PC-3 (cell line): ENCODE data around the gene LATS1. TPM values are rescaled to one million over a fixed set of nuclear protein-coding genes. Genes with fewer than 3 reads are reported as not detected.

Experiments
- ATAC-seq: fragments of 200-7000 bp; cut with Tn5 transposase; 2 replicates; pipeline ENCODE4 v1.9.1; 2020; ENCODE audit warnings: mild to moderate bottlenecking, moderate library complexity
- BruUV-seq: library from RNA; stranded (reverse); fragments of 400-500 nt; replicated peaks from 2 replicates; lab custom pipeline; 2021; lab: Mats Ljungman, UMichigan
- CTCF ChIA-PET: fragments of 300-600 bp; sonication (Branson Sonifier 250); formaldehyde crosslinking; loops from one replicate; lab custom pipeline; 2022; ENCODE audit warnings: antibody characterized with exemption; lab: Charles Lee
- POLR2A ChIA-PET: fragments of 300-600 bp; sonication (Branson Sonifier 250); formaldehyde crosslinking; loops from one replicate; lab custom pipeline; 2022; ENCODE audit warnings: antibody characterized with exemption; ENCODE audit not compliant: unreplicated experiment; lab: Charles Lee
- DNase-seq: peaks from one replicate; pipeline ENCODE4 v3.0.0-alpha.2; 2015
- H2AFZ ChIP-seq: fragments of 300-600 bp; sonication (generic); 2 replicates; pipeline ENCODE4 v1.6.0; 2016; ENCODE audit warnings: antibody characterized with exemption, low read length
- H3F3A ChIP-seq: fragments of 300-600 bp; sonication (generic); one replicate; pipeline ENCODE4 v1.6.0; 2017; ENCODE audit warnings: antibody characterized with exemption, low read length, control low read depth, mild to moderate bottlenecking; ENCODE audit not compliant: unreplicated experiment
- H3K27ac ChIP-seq: fragments of 300-600 bp; sonication (generic); 2 replicates; pipeline ENCODE4 v1.5.1; 2016; ENCODE audit warnings: mild to moderate bottlenecking, low read length
- H3K27me3 ChIP-seq: fragments of 300-600 bp; sonication (generic); 2 replicates; pipeline ENCODE4 v1.6.1; 2016; ENCODE audit warnings: low read length, mixed read lengths
- H3K36me3 ChIP-seq: fragments of 300-600 bp; sonication (generic); 2 replicates; pipeline ENCODE4 v1.6.1; 2016; ENCODE audit warnings: low read depth, mixed run types, low read length, mixed read lengths
- H3K4me1 ChIP-seq: fragments of 300-600 bp; sonication (generic); 2 replicates; pipeline ENCODE4 v1.5.1; 2016; ENCODE audit warnings: low read length; ENCODE audit not compliant: insufficient read depth
- H3K4me2 ChIP-seq: fragments of 300-600 bp; sonication (generic); 2 replicates; pipeline ENCODE4 v1.6.0; 2016; ENCODE audit warnings: low read length
- H3K4me3 ChIP-seq: fragments of 300-600 bp; sonication (generic); 2 replicates; pipeline ENCODE4 v1.5.1; 2016; ENCODE audit warnings: mild to moderate bottlenecking, low read length, mixed read lengths
- H3K79me2 ChIP-seq: fragments of 300-600 bp; sonication (generic); 2 replicates; pipeline ENCODE4 v1.6.1; 2017; ENCODE audit warnings: low read length, mixed read lengths
- H3K9ac ChIP-seq: fragments of 300-600 bp; sonication (generic); 2 replicates; pipeline ENCODE4 v1.6.0; 2016; ENCODE audit warnings: mild to moderate bottlenecking, low read length
- H3K9me2 ChIP-seq: fragments of 300-600 bp; sonication (generic); replicated peaks from 2 replicates; pipeline ENCODE4 v1.6.1; 2016; ENCODE audit warnings: mixed run types, low read length, mixed read lengths
- H3K9me3 ChIP-seq: fragments of 300-600 bp; sonication (generic); 2 replicates; pipeline ENCODE4 v1.6.1; 2016; ENCODE audit warnings: low read length, mixed read lengths
- H4K20me1 ChIP-seq: fragments of 300-600 bp; sonication (generic); 2 replicates; pipeline ENCODE4 v1.6.1; 2016; ENCODE audit warnings: low read length, mixed read lengths
- CTCF ChIP-seq: fragments of 300-600 bp; sonication (generic); conservative IDR thresholded peaks from 2 replicates; pipeline ENCODE4 v1.5.1; 2017; ENCODE audit warnings: antibody characterized with exemption, low read depth, mild to moderate bottlenecking, low read length
- EZH2 ChIP-seq: fragments of 300-600 bp; sonication (generic); IDR thresholded peaks from one replicate; pipeline ENCODE4 v1.6.1; 2017; ENCODE audit warnings: antibody characterized with exemption, mild to moderate bottlenecking, low read length; ENCODE audit not compliant: unreplicated experiment
- EZH2phosphoT487 ChIP-seq: fragments of 300-600 bp; sonication (generic); IDR thresholded peaks from 2 replicates; pipeline ENCODE4 v1.6.1; 2018; ENCODE audit warnings: mild to moderate bottlenecking, antibody characterized with exemption, low read length, borderline replicate concordance
- intact Hi-C: fragments of 100-400 bp; cut with micrococcal nuclease; formaldehyde crosslinking; loops from 2 replicates; pipeline ENCODE4 v1.9.0; 2023
- total RNA-seq: library from RNA; depleted of rRNA; stranded (reverse); fragments of >200 nt; gene quantifications from 2 replicates; pipeline ENCODE4 v1.2.3, GENCODE V29; 2014; rRNA removed

The LATS1 gene
- total RNA-seq, 1 experiment from 2014 or later: 9.7 TPM

GRCh38 chr6:149614337-149614736 is 103.6 kb downstream of the LATS1 start:
- Histone ChIP-seq H3K36me3 (no peaks in the 10 kb centered on the region), H3K79me2 (no peaks in the 10 kb centered on the region), H3K27ac (no peak overlapping the region), H3K4me2 (no peak overlapping the region), H3K9ac (no peak overlapping the region), H3F3A (no peaks in the 10 kb centered on the region), H3K9me3 (no peaks in the 10 kb centered on the region), H3K4me3 (no peak overlapping the region), H2AFZ (no peak overlapping the region), H3K9me2 (no peaks in the 10 kb centered on the region), H3K4me1 (no peaks in the 10 kb centered on the region), H3K27me3 (no peaks in the 10 kb centered on the region), H4K20me1 (no peaks in the 10 kb centered on the region)
- TF ChIP-seq CTCF (no peak), EZH2phosphoT487 (no peak), EZH2 (no peak)
- ATAC-seq: no peak
- CTCF ChIA-PET: no interaction called here
- intact Hi-C loops: no loop called here
- DNase-seq: no peak
- no TSS peak for BruUV-seq
- POLR2A ChIA-PET: no interaction called here

GRCh38 chr6:149608381-149608982 is 109.4 kb downstream of the LATS1 start:
- Histone ChIP-seq H3K27ac (no peak overlapping the region), H3K9me3 (no peaks in the 10 kb centered on the region), H3K4me1 (no peaks in the 10 kb centered on the region), H3K4me3 (no peak overlapping the region), H3K9ac (no peak overlapping the region), H3K79me2 (no peaks in the 10 kb centered on the region), H2AFZ (no peak overlapping the region), H3K9me2 (no peaks in the 10 kb centered on the region), H3K4me2 (no peak overlapping the region), H3K27me3 (no peaks in the 10 kb centered on the region), H4K20me1 (no peaks in the 10 kb centered on the region), H3F3A (no peaks in the 10 kb centered on the region), H3K36me3 (no peaks in the 10 kb centered on the region)
- ChIA-PET POLR2A (no interaction called here), CTCF (no interaction called here)
- DNase-seq (no peak), ATAC-seq (no peak)
- no TSS peak for BruUV-seq
- intact Hi-C loops: no loop called here
- TF ChIP-seq EZH2 (no peak), CTCF (no peak), EZH2phosphoT487 (no peak)

Other genes with a start within 250 kb of the LATS1 start
- gene ZC3H12D, start 233.1 kb downstream of the LATS1 start, total RNA-seq: not detected in 2 replicates
- 11.1 and 12.8 TPM in 2 replicates for gene PPIL4, start 172.1 kb downstream of the LATS1 start, total RNA-seq
- 15.0 and 19.2 TPM in 2 replicates for gene GINM1, start 151.7 kb downstream of the LATS1 start, total RNA-seq
- gene KATNA1, start 69.4 kb downstream of the LATS1 start, total RNA-seq: 11.4 and 18.1 TPM in 2 replicates
- 19.2 and 25.5 TPM in 2 replicates for gene NUP43, start 28.4 kb upstream of the LATS1 start, total RNA-seq
- gene PCMT1, start 31.6 kb upstream of the LATS1 start, total RNA-seq: 122 and 158 TPM in 2 replicates
- gene LRP11, start 146.3 kb upstream of the LATS1 start, total RNA-seq: 32.0 and 39.9 TPM in 2 replicates
- gene RAET1E, start 180.0 kb upstream of the LATS1 start, total RNA-seq: 0.40 and 1.7 TPM in 2 replicates
- gene RAET1G, start 205.0 kb upstream of the LATS1 start, total RNA-seq: 1.5 and 2.0 TPM in 2 replicates
- 5.8 and 8.1 TPM in 2 replicates for gene ULBP2, start 223.9 kb upstream of the LATS1 start, total RNA-seq
- 0.86 and 0.87 TPM in 2 replicates for gene ULBP1, start 245.8 kb upstream of the LATS1 start, total RNA-seq